C4-2B (cell line): ENCODE measurements around the gene AP1G1.

Source experiments
- CTCF ChIP-seq: fragments of 450-650 bp; conservative IDR thresholded peaks from 2 replicates; pipeline ENCODE4 v1.5.1; 2017; ENCODE audit warnings: mild to moderate bottlenecking
- ZFX ChIP-seq: fragments of 450-650 bp; IDR thresholded peaks from 2 replicates; pipeline ENCODE4 v1.6.1; 2017

- TF ChIP-seq CTCF = no peak
- TF ChIP-seq ZFX = no peak
Observed at GRCh38 chr16:71837150-71837549, 28.5 kb upstream of the AP1G1 start.
